Astrocyte (in vitro differentiated cells and primary cell): Measurements from ENCODE around the gene VSX1. TPM values are rescaled to one million over a fixed set of nuclear protein-coding genes. Genes with fewer than 3 reads are reported as not detected.

Experiments
- DNase-seq: peaks from one replicate; pipeline ENCODE4 v3.0.0-alpha.2; 2010; ENCODE audit warnings: low read depth
- FAIRE-seq: peaks from 2 replicates; lab custom pipeline; 2011; peaks lifted over from hg19 to GRCh38; lab: Jason Lieb, UNC
- H2AFZ ChIP-seq: 2 replicates; pipeline ENCODE4 v1.6.0; 2012; ENCODE audit warnings: low read depth, low read length, inconsistent platforms
- H3K27ac ChIP-seq: 2 replicates; pipeline ENCODE4 v1.5.1; 2011; ENCODE audit warnings: low read depth, low read length, inconsistent platforms
- H3K27me3 ChIP-seq: 2 replicates; pipeline ENCODE4 v1.6.0; 2011; ENCODE audit warnings: low read length, inconsistent platforms; ENCODE audit not compliant: insufficient read depth
- H3K36me3 ChIP-seq: 2 replicates; pipeline ENCODE4 v1.5.1; 2011; ENCODE audit warnings: low read length, inconsistent platforms; ENCODE audit not compliant: insufficient read depth
- H3K4me1 ChIP-seq: 2 replicates; pipeline ENCODE4 v1.5.1; 2011; ENCODE audit warnings: low read length, inconsistent platforms; ENCODE audit not compliant: insufficient read depth
- H3K4me2 ChIP-seq: 2 replicates; pipeline ENCODE4 v1.6.0; 2012; ENCODE audit warnings: low read length, inconsistent platforms
- H3K4me3 ChIP-seq: 2 replicates; pipeline ENCODE4 v1.5.1; 2011; ENCODE audit warnings: low read depth, mild to moderate bottlenecking, low read length, inconsistent platforms; ENCODE audit not compliant: insufficient read depth
- H3K79me2 ChIP-seq: 2 replicates; pipeline ENCODE4 v1.6.0; 2012; ENCODE audit warnings: mild to moderate bottlenecking, low read length, inconsistent platforms; ENCODE audit not compliant: insufficient read depth
- H3K9ac ChIP-seq: 2 replicates; pipeline ENCODE4 v1.6.0; 2012; ENCODE audit warnings: mild to moderate bottlenecking, low read length, inconsistent platforms
- H3K9me3 ChIP-seq: 2 replicates; pipeline ENCODE4 v1.5.1; 2012; ENCODE audit warnings: low read depth, mild to moderate bottlenecking, low read length, inconsistent platforms; ENCODE audit not compliant: insufficient read depth
- H4K20me1 ChIP-seq: 2 replicates; pipeline ENCODE4 v1.6.0; 2012; ENCODE audit warnings: low read length, inconsistent platforms; ENCODE audit not compliant: insufficient read depth
- H3K27ac Mint-ChIP-seq: one replicate; pipeline ENCODE4 v1.8.0; 2021; ENCODE audit warnings: mild to moderate bottlenecking, mixed read lengths; ENCODE audit not compliant: unreplicated experiment
- H3K27me3 Mint-ChIP-seq: one replicate; pipeline ENCODE4 v1.8.0; 2021; ENCODE audit warnings: low read depth, mixed read lengths; ENCODE audit not compliant: unreplicated experiment
- H3K36me3 Mint-ChIP-seq: one replicate; pipeline ENCODE4 v1.8.0; 2021; ENCODE audit warnings: low read depth, mixed read lengths; ENCODE audit not compliant: unreplicated experiment
- H3K4me1 Mint-ChIP-seq: one replicate; pipeline ENCODE4 v1.8.0; 2021; ENCODE audit warnings: low read depth, mixed read lengths; ENCODE audit not compliant: unreplicated experiment
- H3K4me3 Mint-ChIP-seq: one replicate; pipeline ENCODE4 v1.8.0; 2021; ENCODE audit warnings: mild to moderate bottlenecking, moderate library complexity, mixed read lengths; ENCODE audit not compliant: unreplicated experiment
- H3K9me3 Mint-ChIP-seq: one replicate; pipeline ENCODE4 v1.8.0; 2021; ENCODE audit warnings: mild to moderate bottlenecking, mixed read lengths; ENCODE audit not compliant: unreplicated experiment
- CTCF ChIP-seq: IDR thresholded peaks from 2 replicates; pipeline ENCODE4 v1.5.1; 2011; ENCODE audit warnings: low read depth, mild to moderate bottlenecking, inconsistent platforms, low read length, moderate library complexity; ENCODE audit not compliant: insufficient read depth
- EZH2 ChIP-seq: IDR thresholded peaks from 2 replicates; pipeline ENCODE4 v1.6.1; 2012; ENCODE audit warnings: mild to moderate bottlenecking, low read length, inconsistent platforms; ENCODE audit not compliant: insufficient read depth
- total RNA-seq: library from RNA; stranded (reverse); gene quantifications from 2 replicates; pipeline ENCODE4 v1.2.1, GENCODE V29; 2021

Gene VSX1
- total RNA-seq, 1 donor from 2014 or later, result not detected

GRCh38 chr20:25040438-25040831 is 41.5 kb downstream of the VSX1 start:
- H3K4me2 ChIP-seq, result no peak overlapping the region
- H3K36me3 ChIP-seq, result no peaks in the 10 kb centered on the region
- H3K27ac ChIP-seq, result no peak overlapping the region
- no peak overlapping the region for H3K4me3 ChIP-seq
- H2AFZ ChIP-seq, result peak overlapping the region; percentile 10
- Mint-ChIP-seq H3K4me1 (peaks cover 8% of the 10 kb centered on the region), H3K9me3 (no peaks in the 10 kb centered on the region), H3K27ac (no peak overlapping the region), H3K36me3 (no peaks in the 10 kb centered on the region), H3K27me3 (peaks cover 34% of the 10 kb centered on the region), H3K4me3 (no peak overlapping the region)
- H3K4me1 ChIP-seq, result no peaks in the 10 kb centered on the region
- FAIRE-seq (no peak), DNase-seq (peak; percentile 73)
- H4K20me1 ChIP-seq, result peaks cover 7% of the 10 kb centered on the region
- no peaks in the 10 kb centered on the region for H3K79me2 ChIP-seq
- H3K27me3 ChIP-seq, result peaks cover 2% of the 10 kb centered on the region
- no peak overlapping the region for H3K9ac ChIP-seq
- TF ChIP-seq CTCF (no peak), EZH2 (no peak)
- no peaks in the 10 kb centered on the region for H3K9me3 ChIP-seq

GRCh38 chr20:25039697-25040437 is 42.1 kb downstream of the VSX1 start:
- H3K9me3 Mint-ChIP-seq, result no peaks in the 10 kb centered on the region
- no peaks in the 10 kb centered on the region for H3K79me2 ChIP-seq
- H2AFZ ChIP-seq, result peak overlapping the region; percentile 10
- H3K9me3 ChIP-seq, result no peaks in the 10 kb centered on the region
- H4K20me1 ChIP-seq, result peaks cover 7% of the 10 kb centered on the region
- H3K27me3 Mint-ChIP-seq, result peaks cover 28% of the 10 kb centered on the region
- H3K36me3 Mint-ChIP-seq, result no peaks in the 10 kb centered on the region
- TF ChIP-seq CTCF (no peak), EZH2 (no peak)
- H3K27ac ChIP-seq, result no peak overlapping the region
- no peak overlapping the region for H3K4me2 ChIP-seq
- peaks cover 8% of the 10 kb centered on the region for H3K4me1 Mint-ChIP-seq
- no peak overlapping the region for H3K4me3 ChIP-seq
- FAIRE-seq, result peak; percentile 39
- peak; percentile 62 for DNase-seq
- no peak overlapping the region for H3K9ac ChIP-seq
- H3K36me3 ChIP-seq, result no peaks in the 10 kb centered on the region
- H3K4me3 Mint-ChIP-seq, result no peak overlapping the region
- peaks cover 2% of the 10 kb centered on the region for H3K27me3 ChIP-seq
- no peak overlapping the region for H3K27ac Mint-ChIP-seq
- no peaks in the 10 kb centered on the region for H3K4me1 ChIP-seq

- no peak overlapping the region for H2AFZ ChIP-seq
- H3K27me3 Mint-ChIP-seq, result peaks cover 21% of the 10 kb centered on the region
- H3K9ac ChIP-seq, result no peak overlapping the region
- H3K9me3 Mint-ChIP-seq, result no peaks in the 10 kb centered on the region
- no peak for TF ChIP-seq CTCF
- TF ChIP-seq EZH2, result no peak
- DNase-seq, result no peak
- FAIRE-seq, result no peak
- peaks cover 2% of the 10 kb centered on the region for H3K27me3 ChIP-seq
- no peak overlapping the region for H3K4me3 Mint-ChIP-seq
- H3K9me3 ChIP-seq, result no peaks in the 10 kb centered on the region
- no peak overlapping the region for H3K27ac Mint-ChIP-seq
- H3K4me1 Mint-ChIP-seq, result peaks cover 8% of the 10 kb centered on the region
- H3K4me2 ChIP-seq, result no peak overlapping the region
- no peak overlapping the region for H3K4me3 ChIP-seq
- H3K27ac ChIP-seq, result no peak overlapping the region
- no peaks in the 10 kb centered on the region for H3K36me3 ChIP-seq
- no peaks in the 10 kb centered on the region for H3K36me3 Mint-ChIP-seq
- H3K79me2 ChIP-seq, result no peaks in the 10 kb centered on the region
- H3K4me1 ChIP-seq, result no peaks in the 10 kb centered on the region
- peaks cover 7% of the 10 kb centered on the region for H4K20me1 ChIP-seq
Measured at GRCh38 chr20:25038591-25039015, 43.3 kb downstream of the VSX1 start.
